GM19023 (cell line): ENCODE results near the gene SLAMF9.

Experiments used
- ATAC-seq: cut with Tn5 transposase; IDR thresholded peaks from one replicate; pipeline ENCODE4 v1.9.1; 2021; ENCODE audit warnings: mild to moderate bottlenecking, moderate library complexity; ENCODE audit not compliant: unreplicated experiment

SLAMF9 gene

DNA sequence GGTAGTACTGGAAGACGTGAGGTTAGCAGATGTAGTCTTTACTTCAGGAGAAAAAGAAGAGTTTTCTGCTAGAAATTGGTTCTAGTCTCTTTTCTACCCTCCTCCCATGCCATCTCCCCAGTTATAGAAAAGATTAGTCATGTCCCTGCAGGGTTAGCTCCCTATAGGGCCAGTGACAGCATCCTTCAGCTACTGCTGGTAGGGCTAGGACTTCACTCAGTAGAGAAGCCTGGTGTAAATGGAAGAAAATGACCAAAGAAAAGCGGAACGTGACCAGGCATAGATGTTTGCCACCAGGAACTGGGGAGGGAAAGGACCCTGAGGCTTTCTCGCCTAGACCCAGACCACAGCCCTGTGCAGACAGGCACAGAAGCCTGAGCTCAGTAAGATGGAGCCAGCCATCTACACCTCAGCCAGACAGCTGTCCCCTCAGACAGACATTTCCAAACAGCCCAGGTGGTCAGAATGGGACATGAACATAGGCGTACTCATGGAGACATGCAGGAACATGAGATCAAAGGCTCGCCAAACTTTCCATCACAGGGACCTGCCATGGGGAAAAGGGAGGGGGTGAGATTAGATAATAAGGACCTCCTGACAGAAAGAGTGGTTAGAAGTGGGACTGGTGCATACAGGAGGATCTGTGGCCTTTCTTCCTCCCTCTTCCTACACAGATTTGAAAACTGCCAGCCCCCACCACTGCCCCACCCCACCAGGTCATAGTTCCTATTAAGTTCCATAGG, 23.5 kb upstream of the SLAMF9 start:
- no peak for ATAC-seq

DNA sequence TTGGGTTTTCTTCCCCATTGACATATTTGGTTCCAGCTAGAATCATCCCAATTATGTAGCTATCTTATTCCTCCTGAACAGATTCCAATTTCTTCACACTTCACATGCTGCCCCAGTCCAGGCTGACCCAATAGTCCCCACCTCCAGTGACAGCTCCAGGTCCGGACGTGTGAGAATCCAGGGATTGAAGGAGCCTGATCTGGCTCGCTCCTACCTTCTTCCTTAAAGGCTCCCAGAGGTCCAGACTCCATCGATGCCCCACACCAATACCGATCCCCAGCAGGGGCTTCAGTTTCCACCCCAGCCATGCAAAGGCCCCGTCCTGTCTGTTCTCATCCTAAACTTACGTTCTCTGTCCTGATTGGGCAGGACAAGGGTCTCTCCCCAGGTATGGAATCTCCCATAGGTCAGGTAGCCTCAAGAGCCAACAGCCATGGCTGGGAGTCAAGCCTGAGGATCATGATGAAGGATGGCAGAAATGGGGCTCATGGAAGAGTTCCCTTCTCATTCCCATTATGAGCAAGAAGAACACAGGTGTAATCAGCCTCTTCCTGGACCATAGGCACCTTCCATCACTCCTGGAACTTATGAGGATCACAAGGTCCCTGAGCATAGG, 20.4 kb upstream of the SLAMF9 start:
- ATAC-seq: no peak

DNA sequence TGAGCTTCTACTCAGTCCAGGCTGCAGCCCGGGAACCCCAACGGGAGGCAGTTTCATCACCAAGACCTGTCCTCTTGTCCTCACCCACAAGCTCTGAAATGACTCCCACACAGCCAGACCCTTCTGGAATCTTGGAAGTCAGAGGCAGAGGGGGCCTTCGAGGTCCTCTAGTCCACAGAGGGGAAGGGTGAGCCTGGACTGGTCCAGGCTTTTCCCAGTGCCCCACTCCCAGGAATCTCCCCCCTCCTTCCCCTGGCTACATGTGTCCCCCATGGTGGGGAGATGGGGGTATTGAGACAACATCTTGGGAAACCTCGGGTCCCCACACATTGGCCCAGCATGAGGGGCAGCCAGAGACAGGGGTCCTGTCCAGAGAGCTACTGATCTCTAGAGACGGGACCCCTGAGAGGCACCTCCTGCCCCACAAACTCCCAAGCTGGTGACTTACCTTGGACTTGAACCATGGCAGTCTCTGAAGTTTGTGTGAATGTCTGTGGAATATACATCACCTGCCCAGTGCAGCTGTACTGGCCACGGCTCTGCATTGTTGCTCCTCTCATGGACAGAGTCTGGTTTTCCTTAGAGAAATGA, 19.4 kb upstream of the SLAMF9 start:
- ATAC-seq: no peak

DNA sequence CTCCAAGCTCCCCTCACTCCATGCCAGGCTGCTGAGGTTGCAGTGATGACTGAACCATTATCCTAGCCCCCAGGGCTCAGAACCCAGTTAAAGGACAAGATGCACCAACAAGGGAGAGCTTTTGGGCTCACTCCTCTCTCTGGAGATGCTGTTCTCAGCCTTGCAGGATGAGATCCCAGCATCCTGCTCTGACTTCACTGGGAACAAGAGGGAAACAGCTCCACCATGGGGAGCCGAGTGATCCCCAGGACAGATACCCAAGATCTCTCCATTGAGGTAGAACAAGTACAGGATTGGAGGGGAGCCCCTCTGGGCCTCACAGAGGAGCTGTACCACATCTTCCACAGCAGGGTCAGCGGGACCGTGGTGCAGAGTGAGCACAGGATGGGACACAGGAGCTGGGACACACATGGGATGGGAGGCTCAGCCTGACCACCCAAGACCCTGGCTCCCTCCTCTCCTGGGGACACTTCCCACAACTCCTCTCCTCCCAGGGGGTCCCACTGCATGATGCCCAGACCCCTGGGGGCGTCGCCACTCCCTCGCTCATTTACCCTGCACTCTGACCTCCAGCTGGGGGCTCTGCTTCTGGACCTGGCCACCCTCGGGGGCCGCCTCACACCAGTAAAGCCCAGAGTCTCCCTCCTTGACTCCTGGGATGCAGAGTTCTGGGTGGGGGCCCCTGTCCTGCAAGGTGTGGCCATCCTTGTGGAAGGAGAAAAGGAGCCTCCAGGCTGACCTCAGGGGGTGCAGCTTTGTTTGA, 18.6 kb upstream of the SLAMF9 start:
- no peak for ATAC-seq

DNA sequence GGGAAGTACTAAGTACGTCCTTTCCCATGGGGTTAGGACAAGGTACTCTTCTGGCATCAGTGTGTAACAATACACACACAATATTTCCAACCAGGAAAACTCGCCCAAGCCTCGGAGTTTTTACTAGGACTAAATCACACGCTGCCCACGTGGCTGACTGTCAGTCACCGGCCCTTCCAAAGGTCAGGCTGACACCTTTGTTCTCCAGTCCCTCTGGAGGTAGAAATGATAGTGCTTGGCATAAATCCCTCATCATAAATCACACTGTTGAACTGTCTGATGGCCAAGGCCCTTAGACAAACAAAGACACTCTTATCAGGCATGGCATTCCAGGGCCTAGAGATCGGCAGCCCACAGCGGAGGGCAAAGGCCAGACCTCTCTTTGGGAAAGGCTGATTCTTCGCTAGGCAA, 16.9 kb upstream of the SLAMF9 start:
- ATAC-seq: no peak

DNA sequence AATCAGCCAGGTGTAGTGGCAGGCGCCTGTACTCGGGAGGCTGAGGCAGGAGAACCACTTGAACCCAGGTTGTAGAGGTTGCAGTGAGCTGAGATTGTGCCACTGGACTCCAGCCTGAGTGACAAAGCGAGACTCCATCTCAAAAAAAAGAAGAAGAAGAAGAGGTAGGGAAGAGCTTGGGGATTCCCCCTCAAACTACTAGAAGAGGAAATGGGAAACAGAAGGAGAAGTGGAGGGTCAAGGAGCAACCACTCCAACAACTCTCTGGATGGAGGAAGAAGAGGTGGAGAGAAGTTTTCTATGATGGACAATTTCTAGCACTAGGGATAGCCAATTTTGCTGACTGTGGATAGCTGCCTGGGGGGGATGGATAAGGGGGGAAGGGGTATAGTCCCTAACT, 14.9 kb upstream of the SLAMF9 start:
- ATAC-seq: no peak

DNA sequence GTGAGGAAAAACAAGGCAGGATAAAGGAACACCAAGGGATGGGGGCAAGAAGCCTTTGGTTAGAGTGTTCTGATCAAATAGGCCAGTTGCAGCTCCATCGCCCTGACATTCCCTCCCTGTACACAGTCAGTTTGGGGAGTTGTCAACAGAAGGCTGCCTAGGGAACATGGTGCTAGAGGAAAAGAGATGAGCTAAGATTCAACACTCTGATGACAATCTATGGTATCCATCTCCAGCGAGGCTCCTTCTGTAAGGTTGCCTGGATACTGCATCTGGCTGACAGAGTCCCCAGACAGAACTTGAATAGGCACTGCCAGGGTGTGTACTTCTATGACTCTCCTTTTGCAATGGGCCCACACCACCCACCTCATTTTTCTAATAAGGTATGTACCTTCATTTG, 11.2 kb upstream of the SLAMF9 start:
- ATAC-seq: no peak

DNA sequence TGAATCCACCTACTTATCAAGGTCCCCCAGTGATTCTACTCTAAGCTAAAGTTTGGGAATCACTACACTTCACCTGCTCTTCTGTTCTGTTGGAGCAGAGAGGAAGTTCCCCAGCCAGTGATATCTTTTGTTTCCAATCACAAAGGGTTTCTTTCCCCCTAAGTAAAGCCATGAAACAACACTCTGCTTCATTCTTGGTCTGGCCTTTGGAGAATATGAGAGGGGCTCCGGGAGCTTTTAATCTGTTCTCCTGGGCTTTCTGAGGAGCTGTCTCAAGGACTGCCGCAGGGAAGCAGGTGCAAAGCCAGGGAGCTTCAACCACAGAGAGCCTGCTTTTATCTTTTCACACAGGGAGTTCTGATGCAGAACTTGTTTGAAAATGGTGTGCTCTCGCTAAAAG, 10.1 kb upstream of the SLAMF9 start:
- ATAC-seq: no peak

DNA sequence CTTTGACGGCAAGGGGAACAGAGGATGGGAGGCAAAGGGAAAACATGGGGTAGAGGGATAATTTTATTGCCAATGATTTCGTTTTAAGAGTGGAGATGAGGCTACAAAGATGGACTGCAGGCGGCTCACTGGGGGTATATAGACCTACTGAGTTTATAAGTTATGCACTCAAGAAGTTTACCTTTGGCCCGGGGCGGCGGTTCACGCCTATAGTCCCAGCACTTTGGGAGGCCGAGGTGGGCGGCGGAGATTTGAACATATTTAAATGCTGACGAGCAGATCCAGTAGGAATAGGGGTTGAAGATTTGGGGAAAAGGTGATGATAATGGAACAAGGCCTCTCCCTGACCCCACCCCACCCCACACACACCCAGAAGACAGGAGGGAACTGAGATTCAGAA, 8.1 kb upstream of the SLAMF9 start:
- no peak for ATAC-seq

DNA sequence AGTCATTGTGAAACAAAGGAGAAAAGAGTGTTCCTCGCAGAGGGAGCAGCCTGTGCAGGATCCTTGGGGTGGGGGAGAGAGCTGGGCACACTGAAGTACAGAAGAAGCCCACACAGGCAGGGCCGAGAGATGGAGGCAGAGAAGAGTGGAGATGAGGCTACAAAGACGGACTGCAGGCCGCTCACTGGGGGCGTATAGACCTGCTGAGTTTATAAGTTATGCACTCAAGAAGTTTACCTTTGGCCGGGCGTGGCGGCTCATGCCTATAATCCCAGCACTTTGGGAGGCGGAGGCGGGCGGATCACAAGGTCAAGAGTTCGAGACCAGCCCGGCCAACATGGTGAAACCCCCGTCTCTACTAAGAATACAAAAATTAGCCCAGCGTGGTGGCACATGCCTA, 7.6 kb upstream of the SLAMF9 start:
- no peak for ATAC-seq

DNA sequence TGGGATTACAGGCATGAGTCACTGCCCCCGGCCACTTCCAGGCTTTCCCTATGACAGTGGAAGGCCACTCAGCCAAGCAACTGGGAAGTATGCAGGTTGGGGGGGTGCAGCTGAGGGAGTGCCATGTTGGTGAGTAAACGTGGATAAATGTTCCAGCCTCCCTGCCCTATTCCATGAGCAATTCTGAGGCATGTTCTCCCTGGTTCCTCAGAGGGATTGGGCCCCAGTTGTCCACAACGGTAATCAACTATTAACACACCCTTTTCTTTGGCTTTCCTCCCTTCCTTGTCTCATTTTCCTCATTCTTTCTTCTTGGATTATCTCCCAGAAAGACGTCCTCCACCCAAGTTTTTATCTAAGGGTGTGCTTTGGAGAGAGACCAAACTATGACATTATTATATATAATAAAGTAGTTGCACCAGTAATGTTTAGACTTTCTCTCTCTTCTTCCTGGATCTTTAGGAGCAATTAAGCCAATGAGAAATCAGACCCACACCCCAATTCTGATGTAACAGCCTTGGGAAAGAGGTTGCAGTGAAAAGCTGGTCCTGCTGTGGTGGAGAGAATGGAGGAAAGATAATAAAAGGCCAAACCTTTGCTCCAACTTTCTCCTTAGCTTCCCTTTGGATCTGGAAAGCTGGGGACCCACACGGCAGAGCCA, 6.8 kb upstream of the SLAMF9 start:
- ATAC-seq: no peak

DNA sequence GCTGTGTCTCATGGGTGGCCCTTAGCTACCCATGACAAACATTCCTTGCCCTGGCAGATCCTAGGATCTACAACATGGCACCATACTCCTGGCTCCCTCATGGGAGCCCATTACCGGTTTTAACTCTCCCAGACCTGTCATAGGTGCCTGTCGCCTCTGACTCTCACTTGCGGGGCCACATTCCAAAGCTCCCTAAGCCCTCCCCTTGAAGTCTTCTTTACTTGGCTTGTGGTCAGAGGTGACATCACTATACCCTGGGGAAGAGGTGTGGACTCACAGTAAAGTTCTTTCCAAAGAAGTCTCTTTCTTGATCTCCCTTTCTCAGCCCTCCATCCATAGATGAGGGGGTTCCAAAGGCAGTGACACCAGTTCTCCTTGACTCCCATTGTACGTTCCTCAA, 5.4 kb upstream of the SLAMF9 start:
- no peak for ATAC-seq

DNA sequence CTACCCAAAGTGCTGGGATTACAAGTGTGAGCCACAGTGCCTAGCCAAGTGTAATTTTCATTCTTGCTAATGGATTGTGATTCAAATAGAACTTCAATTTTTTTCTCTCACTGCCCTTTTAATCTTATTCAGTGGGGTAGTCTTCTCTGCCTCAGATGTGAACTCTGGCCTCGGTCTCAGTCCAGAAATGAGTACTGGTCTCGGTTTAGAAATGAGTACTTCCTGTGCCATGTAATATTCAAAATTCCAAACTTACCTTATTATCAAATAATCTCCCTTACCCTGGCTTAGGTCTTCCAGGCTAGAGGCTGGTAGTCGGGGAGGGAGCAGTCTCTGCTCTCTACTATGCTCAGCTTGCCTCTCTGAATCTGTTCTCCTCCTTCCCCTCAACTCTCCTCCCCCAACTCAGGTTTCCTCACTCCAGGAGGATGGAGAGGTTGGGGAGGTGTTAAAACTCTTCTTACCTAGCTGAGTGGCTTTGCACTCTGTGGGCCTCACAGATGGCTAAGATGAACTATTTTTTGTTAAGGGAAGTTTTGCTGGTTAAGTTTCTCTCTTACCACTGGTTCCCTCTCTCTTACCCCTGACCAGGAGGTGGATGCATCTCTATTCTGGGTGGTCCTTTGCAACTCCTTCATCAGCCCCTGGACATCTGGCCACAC, 4.8 kb upstream of the SLAMF9 start:
- peak; percentile 68 for ATAC-seq

DNA sequence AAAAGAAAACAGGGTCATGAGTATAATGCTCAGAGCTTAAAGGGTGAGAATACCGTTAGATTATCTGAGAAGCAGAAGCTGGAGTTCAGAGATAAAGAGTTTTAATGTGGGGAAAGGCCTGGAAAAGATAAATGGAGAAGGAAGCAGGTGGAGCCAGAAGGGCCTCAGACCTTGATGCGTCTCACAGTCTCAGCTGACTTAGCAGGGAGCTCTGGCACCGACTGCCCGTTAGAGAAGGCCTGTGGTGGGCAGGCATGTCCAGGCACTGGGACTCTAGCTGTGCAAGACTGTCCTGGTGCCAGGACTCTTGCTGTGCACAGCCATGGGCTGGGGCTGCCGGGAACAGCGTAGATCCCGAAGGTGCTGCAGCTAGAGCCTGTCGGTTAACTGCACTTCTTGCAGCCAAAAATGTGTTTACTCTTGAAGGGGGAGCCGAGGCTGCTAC, 3.8 kb upstream of the SLAMF9 start:
- no peak for ATAC-seq

DNA sequence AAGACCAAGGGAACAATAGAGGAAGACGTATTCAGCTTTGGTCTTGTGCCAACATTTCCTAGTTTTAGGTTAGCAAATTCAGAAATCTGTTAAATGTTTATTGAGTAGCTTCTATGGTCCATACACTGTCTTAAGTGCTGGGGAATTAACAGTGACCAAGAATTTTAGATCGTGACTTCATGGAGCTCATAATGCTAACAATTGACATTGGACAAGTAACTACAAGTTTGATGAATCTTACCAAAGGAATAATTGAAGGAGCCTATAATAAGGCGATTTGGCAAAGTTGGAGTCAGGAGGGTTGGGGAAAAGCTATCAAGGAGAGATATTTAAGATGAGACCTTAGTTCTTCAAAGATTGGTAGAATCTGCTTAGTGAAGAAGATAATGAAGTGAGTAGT, 1.4 kb upstream of the SLAMF9 start:
- no peak for ATAC-seq

DNA sequence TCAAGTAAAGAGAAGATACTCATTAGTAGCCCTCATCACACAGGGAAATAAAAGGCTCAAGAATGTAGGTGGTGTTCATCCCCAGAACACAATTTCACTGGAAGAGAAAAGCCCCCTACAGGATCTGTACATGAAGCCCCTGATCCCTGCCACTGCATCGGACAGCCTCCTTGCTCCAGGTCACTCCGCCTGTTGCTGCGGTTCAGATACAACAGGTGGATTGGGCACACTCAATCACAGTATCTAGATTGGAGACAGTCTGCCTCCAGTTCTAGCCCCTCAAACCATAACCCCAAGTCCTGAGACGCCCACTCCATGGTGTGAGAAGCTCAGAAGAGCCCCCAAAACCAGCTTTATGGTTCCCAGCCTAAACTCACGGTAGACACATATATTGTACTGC, 1.1 kb downstream of the SLAMF9 start:
- no peak for ATAC-seq

DNA sequence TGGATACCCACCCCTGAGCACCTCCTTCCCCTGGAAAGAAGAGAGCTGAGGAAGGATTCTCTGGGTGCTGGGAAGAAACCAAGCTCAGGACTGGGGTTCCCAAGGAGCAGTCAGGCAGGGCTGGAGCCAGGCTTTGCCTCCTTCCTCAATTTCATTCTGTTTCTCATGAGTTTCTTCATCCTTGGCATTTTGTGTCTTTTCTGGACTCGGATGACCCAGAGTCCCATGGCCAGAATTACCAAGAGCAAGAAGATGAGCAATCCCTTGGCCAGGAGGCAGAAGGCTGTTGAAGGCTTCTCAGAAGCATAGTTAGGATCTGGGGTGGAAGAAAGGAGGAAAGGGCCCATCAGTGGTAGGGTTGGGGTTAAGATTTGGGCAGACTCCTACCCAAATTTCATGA, 2.5 kb downstream of the SLAMF9 start:
- ATAC-seq: no peak

DNA sequence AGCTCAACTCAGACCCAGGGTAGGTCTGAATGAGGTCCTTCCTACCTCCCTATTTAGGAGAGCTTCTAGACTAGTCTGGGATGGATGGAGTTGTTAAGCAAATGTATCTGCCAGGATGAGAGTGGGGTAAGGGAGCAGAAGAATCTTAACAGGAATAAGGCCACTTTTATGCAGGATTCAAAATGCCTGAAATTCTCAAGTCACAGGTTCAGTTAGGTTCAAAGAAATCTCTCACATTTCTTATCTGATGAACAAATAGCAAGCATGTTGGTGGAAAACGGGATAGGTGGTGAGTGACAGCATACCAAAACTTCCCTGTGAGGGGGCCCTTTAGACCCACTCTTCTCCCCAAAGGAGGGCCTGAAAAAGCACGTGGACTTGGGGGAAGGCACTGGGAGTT, 3.0 kb downstream of the SLAMF9 start:
- ATAC-seq: no peak

DNA sequence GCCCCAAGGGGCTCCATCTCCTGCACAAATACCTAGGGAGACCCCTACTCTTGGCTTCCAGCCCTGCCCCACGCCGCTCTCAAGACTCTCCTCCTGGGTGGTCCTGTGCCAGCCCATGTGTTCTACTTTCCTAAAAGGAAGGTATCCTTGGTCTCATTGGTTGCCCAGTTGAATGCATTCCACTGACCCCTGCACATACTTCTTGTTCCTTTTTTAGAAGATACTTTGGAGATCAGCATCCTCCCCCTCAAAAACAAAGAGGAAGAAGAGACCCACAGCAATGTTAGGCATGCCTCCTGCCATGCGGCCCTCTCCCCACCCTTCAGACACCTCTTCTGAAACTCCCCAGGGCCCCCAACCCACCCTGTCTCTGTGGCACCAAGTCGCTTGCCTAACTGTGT, 4.1 kb downstream of the SLAMF9 start:
- no peak for ATAC-seq

DNA sequence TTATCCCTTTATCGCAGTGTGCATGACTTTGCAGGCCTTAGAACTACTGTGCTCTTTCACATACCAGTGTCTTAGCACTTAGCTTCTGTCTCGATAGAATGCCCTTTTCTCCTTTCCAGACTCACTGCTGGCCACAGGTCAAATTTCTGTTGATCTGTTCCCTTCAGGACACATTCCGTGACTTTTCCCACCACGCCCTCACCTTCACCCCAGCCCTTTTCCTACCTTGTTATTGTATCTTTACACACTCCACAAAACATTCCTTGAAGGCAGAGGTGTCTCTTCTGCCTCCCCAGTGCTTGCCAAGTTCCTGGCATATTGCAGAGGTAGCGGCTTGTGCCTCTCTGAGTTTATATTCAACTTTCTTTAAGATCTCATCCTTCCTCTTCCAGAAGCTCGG, 4.9 kb downstream of the SLAMF9 start:
- no peak for ATAC-seq

DNA sequence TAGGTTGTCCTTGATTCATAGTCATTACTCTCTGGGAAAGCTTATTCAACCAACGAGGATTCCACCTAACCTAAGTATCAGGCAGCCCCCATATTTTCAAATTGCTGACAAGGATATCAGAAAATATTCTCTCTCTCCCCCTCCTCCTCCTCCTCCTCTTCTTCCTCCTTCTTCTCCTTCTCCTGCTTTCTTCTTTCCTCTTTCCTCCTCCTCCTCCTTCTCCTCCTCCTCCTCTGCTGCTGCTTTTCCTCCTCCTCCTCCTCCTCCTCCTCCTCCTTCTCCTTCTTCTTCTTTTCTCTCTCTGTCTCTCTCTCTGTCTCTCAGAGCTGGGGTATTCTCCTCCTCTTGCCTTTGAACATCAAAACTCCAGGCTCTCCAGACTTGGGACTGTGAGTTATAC, 6.1 kb downstream of the SLAMF9 start:
- ATAC-seq: no peak
